HCT116 (cell line): Measurements from ENCODE around the gene CLIC4. TPM values are rescaled to one million over a fixed set of nuclear protein-coding genes. Genes with fewer than 3 reads are reported as not detected.
"Not testable (repeated sequence)": the region's sequence is repeated elsewhere in the genome, so short reads cannot be mapped to it uniquely, and the experiment has no call there.

ENCODE experiments used
- ATAC-seq: fragments of 200-7000 bp; cut with Tn5 transposase; 2 replicates; pipeline ENCODE4 v1.9.1; 2020; ENCODE audit warnings: mild to moderate bottlenecking, moderate library complexity
- BruUV-seq: library from RNA; stranded (reverse); fragments of 400-500 nt; replicated peaks from 2 replicates; lab custom pipeline; 2021; lab: Mats Ljungman, UMichigan
- CTCF ChIA-PET: fragments of 300-600 bp; sonication (Branson Sonifier 250); formaldehyde crosslinking; loops from one replicate; lab custom pipeline; 2021; ENCODE audit warnings: antibody characterized with exemption; lab: Charles Lee
- POLR2A ChIA-PET: fragments of 300-600, 350-600 bp; sonication (Branson Sonifier 250); formaldehyde crosslinking; loops from one replicate; lab custom pipeline; 2021; ENCODE audit warnings: antibody characterized with exemption; lab: Charles Lee
- RAD21 ChIA-PET, 2 experiments: fragments of 300-600 bp; sonication (Branson Sonifier 250); formaldehyde crosslinking; loops; one replicate each; lab custom pipeline; 2023; ENCODE audit warnings: low total read pairs in 2 of 2; ENCODE audit not compliant: uncharacterized antibody in 2 of 2, unreplicated experiment in 2 of 2, low non-redundant PET in 1 of 2; lab: Charles Lee
- DNase-seq: peaks from one replicate; pipeline ENCODE4 v3.0.0-alpha.2; 2010; ENCODE audit warnings: low read depth, low spot score
- H2AFZ ChIP-seq: fragments of 200-600 bp; shearing (Covaris generic), sonication (generic); 2 replicates; pipeline ENCODE4 v1.6.1; 2017; ENCODE audit warnings: low read depth, mixed run types, mixed read lengths, antibody characterized with exemption, low read length; ENCODE audit not compliant: poor library complexity, severe bottlenecking
- H3K27ac ChIP-seq: 2 replicates; pipeline ENCODE4 v1.5.1; 2012; ENCODE audit warnings: low read depth, low read length
- H3K27me3 ChIP-seq: fragments of 200-600 bp; sonication (generic); 2 replicates; pipeline ENCODE4 v1.6.1; 2016; ENCODE audit warnings: mixed run types, low read length, mixed read lengths; ENCODE audit not compliant: insufficient read depth
- H3K36me3 ChIP-seq, 2 experiments: fragments of 200-500 bp in 1 of 2; fragments of 200-600 bp in 1 of 2; sonication (Bioruptor generic) in 1 of 2; sonication (generic) in 1 of 2; 2 replicates each; pipeline versions ENCODE4 v1.5.1 to v1.6.1; 2014 to 2016; ENCODE audit warnings: low read length in 2 of 2, inconsistent platforms in 1 of 2, mixed read lengths in 1 of 2, mixed run types in 1 of 2; ENCODE audit not compliant: insufficient read depth in 2 of 2, control insufficient read depth in 1 of 2
- H3K4me1 ChIP-seq, 2 experiments: fragments of 200-600 bp in 1 of 2; sonication (generic) in 1 of 2; 2 replicates each; pipeline versions ENCODE4 v1.5.1 to v1.6.1; 2012 to 2017; ENCODE audit warnings: low read length in 2 of 2, inconsistent platforms in 1 of 2, mild to moderate bottlenecking in 1 of 2, mixed read lengths in 1 of 2, mixed run types in 1 of 2, moderate library complexity in 1 of 2; ENCODE audit not compliant: insufficient read depth in 2 of 2, control insufficient read depth in 1 of 2
- H3K4me2 ChIP-seq: fragments of 200-600 bp; sonication (generic); 2 replicates; pipeline ENCODE4 v1.6.1; 2017; ENCODE audit warnings: mixed run types, low read length, mixed read lengths
- H3K4me3 ChIP-seq, 2 experiments: fragments of 200-600 bp in 1 of 2; sonication (generic) in 1 of 2; replicated peaks in 1 of 2; 2 replicates each; pipeline ENCODE4 v1.5.1; 2011 to 2016; ENCODE audit warnings: low read length in 2 of 2, control low read depth in 1 of 2, low read depth in 1 of 2, mild to moderate bottlenecking in 1 of 2, mixed read lengths in 1 of 2, mixed run types in 1 of 2
- H3K79me2 ChIP-seq: fragments of 200-600 bp; sonication (generic); 2 replicates; pipeline ENCODE4 v1.6.1; 2017; ENCODE audit warnings: mild to moderate bottlenecking, mixed run types, low read length, moderate library complexity, mixed read lengths; ENCODE audit not compliant: insufficient read depth
- H3K9ac ChIP-seq: fragments of 200-600 bp; sonication (generic); 2 replicates; pipeline ENCODE4 v1.6.1; 2016; ENCODE audit warnings: low read length, mixed read lengths
- H3K9me2 ChIP-seq: fragments of 200-600 bp; sonication (generic), shearing (Covaris generic); 2 replicates; pipeline ENCODE4 v1.6.1; 2017; ENCODE audit warnings: mixed run types, mild to moderate bottlenecking, moderate library complexity; ENCODE audit not compliant: insufficient read depth
- H3K9me3 ChIP-seq, 2 experiments: fragments of 200-500 bp in 1 of 2; fragments of 200-600 bp in 1 of 2; sonication (Bioruptor generic) in 1 of 2; sonication (generic) in 1 of 2; 2 replicates each; pipeline ENCODE4 v1.6.1; 2014 to 2017; ENCODE audit warnings: low read length in 2 of 2, mixed read lengths in 2 of 2, inconsistent platforms in 1 of 2, low read depth in 1 of 2, mild to moderate bottlenecking in 1 of 2, mixed run types in 1 of 2, moderate library complexity in 1 of 2; ENCODE audit not compliant: control insufficient read depth in 1 of 2, insufficient read depth in 1 of 2
- H4K20me1 ChIP-seq: fragments of 200-600 bp; sonication (generic), shearing (Covaris generic); 2 replicates; pipeline ENCODE4 v1.6.1; 2017; ENCODE audit warnings: mixed run types, mild to moderate bottlenecking, moderate library complexity; ENCODE audit not compliant: insufficient read depth
- intact Hi-C: fragments of 100-400 bp; cut with micrococcal nuclease; formaldehyde crosslinking; loops from 2 replicates; pipeline ENCODE4 v1.10.0; 2022
- total RNA-seq: library from RNA; stranded (reverse); gene quantifications from one replicate; pipeline ENCODE4 v1.2.1, GENCODE V29; 2021; ENCODE audit not compliant: unreplicated experiment

Gene CLIC4
- total RNA-seq, 1 experiment from 2014 or later: 77.2 TPM

- H4K20me1 ChIP-seq, intact Hi-C loops, H2AFZ ChIP-seq, H3K4me3 ChIP-seq, H3K4me1 ChIP-seq, BruUV-seq, H3K9me2 ChIP-seq, H3K9ac ChIP-seq, H3K36me3 ChIP-seq, DNase-seq, H3K4me2 ChIP-seq, H3K79me2 ChIP-seq, H3K27ac ChIP-seq, H3K27me3 ChIP-seq, H3K9me3 ChIP-seq, ATAC-seq, RAD21 ChIA-PET: not testable (repeated sequence)
- ChIA-PET CTCF (interaction anchor here (1.2 to 1.6 kb wide), 2 partner anchors 9 to 133 kb away, joined by 3 to 9 read pairs; no protein-coding TSS in a partner anchor), POLR2A (interaction anchor here (1.1 to 1.3 kb wide), 2 partner anchors 8 to 14 kb away, joined by 3 to 6 read pairs; no protein-coding TSS in a partner anchor)
These were observed 47.7 kb upstream of the CLIC4 start for GRCh38 chr1:24697453-24698001.

GRCh38 chr1:24698326-24698725, 46.9 kb upstream of the CLIC4 start:
- H3K79me2 ChIP-seq, H3K9ac ChIP-seq, H3K9me2 ChIP-seq, H3K36me3 ChIP-seq, BruUV-seq, H3K4me2 ChIP-seq, intact Hi-C loops, H4K20me1 ChIP-seq, H3K27me3 ChIP-seq, H3K27ac ChIP-seq, H3K4me3 ChIP-seq, H2AFZ ChIP-seq, DNase-seq, H3K9me3 ChIP-seq, ATAC-seq: not testable (repeated sequence)
- RAD21 ChIA-PET: interaction anchor here in 1 of 2 experiments (0.7 kb wide), 1 partner anchor 10 kb away, joined by 3 read pairs; no protein-coding TSS in a partner anchor
- H3K4me1 ChIP-seq: peaks cover 0 to 10% of the 10 kb centered on the region in 2 experiments; a peak in 1 of 4 replicates
- CTCF ChIA-PET: interaction anchor here (1.4 to 1.6 kb wide), 2 partner anchors 9 to 10 kb away, joined by 5 to 9 read pairs; no protein-coding TSS in a partner anchor
- POLR2A ChIA-PET: interaction anchor here (1.3 kb wide), 1 partner anchor 9 kb away, joined by 3 read pairs; no protein-coding TSS in a partner anchor
